PC-3 (cell line): ENCODE results near the gene MSH2. TPM values are rescaled to one million over a fixed set of nuclear protein-coding genes. Genes with fewer than 3 reads are reported as not detected.

ENCODE experiments used
- ATAC-seq: fragments of 200-7000 bp; cut with Tn5 transposase; 2 replicates; pipeline ENCODE4 v1.9.1; 2020; ENCODE audit warnings: mild to moderate bottlenecking, moderate library complexity
- BruUV-seq: library from RNA; stranded (reverse); fragments of 400-500 nt; replicated peaks from 2 replicates; lab custom pipeline; 2021; lab: Mats Ljungman, UMichigan
- CTCF ChIA-PET: fragments of 300-600 bp; sonication (Branson Sonifier 250); formaldehyde crosslinking; loops from one replicate; lab custom pipeline; 2022; ENCODE audit warnings: antibody characterized with exemption; lab: Charles Lee
- POLR2A ChIA-PET: fragments of 300-600 bp; sonication (Branson Sonifier 250); formaldehyde crosslinking; loops from one replicate; lab custom pipeline; 2022; ENCODE audit warnings: antibody characterized with exemption; ENCODE audit not compliant: unreplicated experiment; lab: Charles Lee
- DNase-seq: peaks from one replicate; pipeline ENCODE4 v3.0.0-alpha.2; 2015
- H2AFZ ChIP-seq: fragments of 300-600 bp; sonication (generic); 2 replicates; pipeline ENCODE4 v1.6.0; 2016; ENCODE audit warnings: antibody characterized with exemption, low read length
- H3F3A ChIP-seq: fragments of 300-600 bp; sonication (generic); one replicate; pipeline ENCODE4 v1.6.0; 2017; ENCODE audit warnings: antibody characterized with exemption, low read length, control low read depth, mild to moderate bottlenecking; ENCODE audit not compliant: unreplicated experiment
- H3K27ac ChIP-seq: fragments of 300-600 bp; sonication (generic); 2 replicates; pipeline ENCODE4 v1.5.1; 2016; ENCODE audit warnings: mild to moderate bottlenecking, low read length
- H3K27me3 ChIP-seq: fragments of 300-600 bp; sonication (generic); 2 replicates; pipeline ENCODE4 v1.6.1; 2016; ENCODE audit warnings: low read length, mixed read lengths
- H3K36me3 ChIP-seq: fragments of 300-600 bp; sonication (generic); 2 replicates; pipeline ENCODE4 v1.6.1; 2016; ENCODE audit warnings: low read depth, mixed run types, low read length, mixed read lengths
- H3K4me1 ChIP-seq: fragments of 300-600 bp; sonication (generic); 2 replicates; pipeline ENCODE4 v1.5.1; 2016; ENCODE audit warnings: low read length; ENCODE audit not compliant: insufficient read depth
- H3K4me2 ChIP-seq: fragments of 300-600 bp; sonication (generic); 2 replicates; pipeline ENCODE4 v1.6.0; 2016; ENCODE audit warnings: low read length
- H3K4me3 ChIP-seq: fragments of 300-600 bp; sonication (generic); 2 replicates; pipeline ENCODE4 v1.5.1; 2016; ENCODE audit warnings: mild to moderate bottlenecking, low read length, mixed read lengths
- H3K79me2 ChIP-seq: fragments of 300-600 bp; sonication (generic); 2 replicates; pipeline ENCODE4 v1.6.1; 2017; ENCODE audit warnings: low read length, mixed read lengths
- H3K9ac ChIP-seq: fragments of 300-600 bp; sonication (generic); 2 replicates; pipeline ENCODE4 v1.6.0; 2016; ENCODE audit warnings: mild to moderate bottlenecking, low read length
- H3K9me2 ChIP-seq: fragments of 300-600 bp; sonication (generic); replicated peaks from 2 replicates; pipeline ENCODE4 v1.6.1; 2016; ENCODE audit warnings: mixed run types, low read length, mixed read lengths
- H3K9me3 ChIP-seq: fragments of 300-600 bp; sonication (generic); 2 replicates; pipeline ENCODE4 v1.6.1; 2016; ENCODE audit warnings: low read length, mixed read lengths
- H4K20me1 ChIP-seq: fragments of 300-600 bp; sonication (generic); 2 replicates; pipeline ENCODE4 v1.6.1; 2016; ENCODE audit warnings: low read length, mixed read lengths
- CTCF ChIP-seq: fragments of 300-600 bp; sonication (generic); conservative IDR thresholded peaks from 2 replicates; pipeline ENCODE4 v1.5.1; 2017; ENCODE audit warnings: antibody characterized with exemption, low read depth, mild to moderate bottlenecking, low read length
- EZH2 ChIP-seq: fragments of 300-600 bp; sonication (generic); IDR thresholded peaks from one replicate; pipeline ENCODE4 v1.6.1; 2017; ENCODE audit warnings: antibody characterized with exemption, mild to moderate bottlenecking, low read length; ENCODE audit not compliant: unreplicated experiment
- EZH2phosphoT487 ChIP-seq: fragments of 300-600 bp; sonication (generic); IDR thresholded peaks from 2 replicates; pipeline ENCODE4 v1.6.1; 2018; ENCODE audit warnings: mild to moderate bottlenecking, antibody characterized with exemption, low read length, borderline replicate concordance
- intact Hi-C: fragments of 100-400 bp; cut with micrococcal nuclease; formaldehyde crosslinking; loops from 2 replicates; pipeline ENCODE4 v1.9.0; 2023
- total RNA-seq: library from RNA; depleted of rRNA; stranded (reverse); fragments of >200 nt; gene quantifications from 2 replicates; pipeline ENCODE4 v1.2.3, GENCODE V29; 2014

Gene MSH2
- total RNA-seq, 1 experiment from 2014 or later, result 70.7 TPM

GRCh38 chr2:47497843-47498460 lies 95.0 kb downstream of the MSH2 start:
- Histone ChIP-seq H2AFZ (no peak overlapping the region), H3K9me2 (no peaks in the 10 kb centered on the region), H3K27me3 (no peaks in the 10 kb centered on the region), H3K9me3 (peaks cover 6% of the 10 kb centered on the region; the same call in 1 of the 2 replicates), H3K36me3 (0 out of 2 replicates have a peak, but pooled peaks cover 6% of the 10 kb centered on the region), H3K9ac (no peak overlapping the region), H3K27ac (no peak overlapping the region), H3K4me1 (peaks cover 13% of the 10 kb centered on the region), H3K4me3 (no peak overlapping the region), H3K4me2 (no peak overlapping the region), H4K20me1 (no peaks in the 10 kb centered on the region), H3K79me2 (no peaks in the 10 kb centered on the region), H3F3A (no peaks in the 10 kb centered on the region)
- no peak for TF ChIP-seq EZH2phosphoT487
- no peak for TF ChIP-seq EZH2
- TF ChIP-seq CTCF, result no peak
- ATAC-seq (no peak), DNase-seq (no peak)
- ChIA-PET CTCF (no interaction called here), POLR2A (no interaction called here)
- intact Hi-C loops, result no loop called here
- no TSS peak for BruUV-seq

- H3K27ac ChIP-seq, result no peak overlapping the region
- 0 out of 2 replicates have a peak, but pooled peaks cover 6% of the 10 kb centered on the region for H3K36me3 ChIP-seq
- no peak overlapping the region for H2AFZ ChIP-seq
- ChIA-PET POLR2A (no interaction called here), CTCF (no interaction called here)
- intact Hi-C loops, result no loop called here
- H3K9me2 ChIP-seq, result no peaks in the 10 kb centered on the region
- no peaks in the 10 kb centered on the region for H3K79me2 ChIP-seq
- no peak overlapping the region for H3K9ac ChIP-seq
- H3K4me1 ChIP-seq, result peaks cover 13% of the 10 kb centered on the region
- DNase-seq, result no peak
- BruUV-seq, result no TSS peak
- ATAC-seq, result no peak
- no peaks in the 10 kb centered on the region for H4K20me1 ChIP-seq
- no peak overlapping the region for H3K4me2 ChIP-seq
- H3K27me3 ChIP-seq, result no peaks in the 10 kb centered on the region
- H3K4me3 ChIP-seq, result no peak overlapping the region
- peaks cover 6% of the 10 kb centered on the region; the same call in 1 of the 2 replicates for H3K9me3 ChIP-seq
- H3F3A ChIP-seq, result no peaks in the 10 kb centered on the region
- TF ChIP-seq EZH2 (no peak), CTCF (no peak), EZH2phosphoT487 (no peak)
Observed at GRCh38 chr2:47499093-47499492, 96.1 kb downstream of the MSH2 start.
